Measurements from ENCODE around the gene SLC45A1.

GRCh38 chr1:8315573-8316475 lies 2.1 kb upstream of the SLC45A1 start:
- no peak for TF ChIP-seq POLR2AphosphoS5 (IDR thresholded peaks at IDR 0.05; ENCODE audit: borderline replicate concordance, low read depth, low read length)
- no peak for TF ChIP-seq EZH2 (IDR thresholded peaks at IDR 0.05)
- no peak for TF ChIP-seq FOXP2 (optimal IDR thresholded peaks at IDR 0.05; ENCODE audit: control extremely low read depth, extremely low read length, insufficient read depth)

All from SK-N-MC (cell line).